D341Med (cell line): ENCODE measurements around the gene NEK7.
"Not testable (repeated sequence)": the region's sequence is repeated elsewhere in the genome, so short reads cannot be mapped to it uniquely, and the experiment has no call there.

ENCODE experiments used
- DNase-seq: peaks from one replicate; pipeline ENCODE4 v3.0.0; 2012; ENCODE audit warnings: low spot score

NEK7 gene

GRCh38 chr1:198205016-198205684 lies 48.4 kb downstream of the NEK7 start:
- DNase-seq: no peak

DNA sequence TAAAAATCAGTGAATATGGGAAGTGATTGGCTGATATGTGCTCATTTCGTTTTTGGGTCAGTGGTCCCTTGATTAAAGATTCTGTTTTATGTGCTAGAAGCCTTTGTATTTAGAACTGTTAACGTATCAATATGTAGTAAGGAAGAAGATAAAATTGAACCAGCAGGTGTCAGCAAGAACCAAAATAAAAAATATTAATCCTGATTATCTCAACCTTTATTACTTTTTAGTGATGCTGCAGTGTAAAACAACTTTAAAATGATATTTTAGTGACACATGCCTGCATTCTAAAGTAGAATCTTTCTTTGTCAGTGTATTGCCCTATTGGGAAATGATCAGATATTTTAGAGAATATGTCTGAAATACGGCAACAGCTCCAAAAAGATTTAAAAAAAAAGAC lies 49.5 kb downstream of the NEK7 start:
- no peak for DNase-seq

DNA sequence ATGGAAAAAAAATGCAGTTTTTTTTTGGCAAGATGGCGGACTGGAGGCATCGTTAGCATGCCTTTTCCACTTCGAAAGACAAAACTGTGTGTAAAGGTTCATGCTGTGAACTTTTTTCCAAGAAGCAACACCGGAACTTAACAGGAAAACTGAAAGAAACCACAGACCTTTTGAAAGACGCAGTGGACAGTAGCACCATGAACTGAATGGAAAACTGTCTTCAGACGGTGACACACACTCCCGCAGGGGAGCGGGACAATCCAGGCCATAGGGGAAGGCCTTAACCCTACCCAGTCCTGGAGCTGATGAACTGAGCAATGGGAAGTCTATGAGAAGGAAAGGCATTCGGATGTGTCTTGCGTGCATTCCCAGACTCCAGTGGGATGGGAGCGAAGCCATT lies 54.9 kb downstream of the NEK7 start:
- DNase-seq: no peak

- no peak for DNase-seq
Observed at GRCh38 chr1:198212126-198212525, 55.3 kb downstream of the NEK7 start.

DNA sequence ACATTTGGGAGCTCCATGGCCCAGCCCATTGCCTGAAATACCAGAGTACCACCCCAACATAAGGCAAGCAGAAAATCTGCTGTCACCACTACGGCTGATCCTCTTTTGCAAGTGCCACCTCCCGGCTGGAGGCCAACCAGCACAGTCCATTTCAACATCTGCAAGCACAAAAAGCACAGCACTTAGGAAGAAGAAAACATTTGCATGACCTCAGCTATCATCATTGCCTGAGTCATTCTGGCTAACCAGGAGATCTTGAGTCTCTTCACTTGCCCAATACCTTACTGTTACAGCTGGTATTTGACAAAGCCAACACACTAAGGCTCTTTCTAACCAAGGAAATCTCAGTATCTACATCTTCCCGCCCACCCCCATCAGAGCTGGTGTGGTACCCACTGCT lies 55.9 kb downstream of the NEK7 start:
- DNase-seq: no peak

DNA sequence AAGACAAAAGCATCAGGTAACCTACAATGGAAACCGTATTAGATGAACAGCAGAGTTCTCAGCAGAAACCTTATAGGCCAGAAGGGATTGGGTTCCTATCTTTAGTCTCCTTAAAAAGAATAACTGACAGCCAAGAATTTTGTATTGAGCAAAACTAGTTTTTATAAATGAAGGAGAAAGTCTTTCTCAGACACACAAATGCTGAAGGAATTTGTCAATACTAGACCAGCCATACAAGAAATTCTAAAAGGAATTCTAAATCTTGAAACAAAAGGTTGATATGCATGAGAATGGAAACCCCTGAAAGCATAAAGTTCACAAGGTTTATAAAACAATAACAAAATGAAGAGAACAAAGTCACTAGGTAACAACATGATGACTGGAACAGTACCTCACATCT lies 58.1 kb downstream of the NEK7 start:
- no peak for DNase-seq

DNA sequence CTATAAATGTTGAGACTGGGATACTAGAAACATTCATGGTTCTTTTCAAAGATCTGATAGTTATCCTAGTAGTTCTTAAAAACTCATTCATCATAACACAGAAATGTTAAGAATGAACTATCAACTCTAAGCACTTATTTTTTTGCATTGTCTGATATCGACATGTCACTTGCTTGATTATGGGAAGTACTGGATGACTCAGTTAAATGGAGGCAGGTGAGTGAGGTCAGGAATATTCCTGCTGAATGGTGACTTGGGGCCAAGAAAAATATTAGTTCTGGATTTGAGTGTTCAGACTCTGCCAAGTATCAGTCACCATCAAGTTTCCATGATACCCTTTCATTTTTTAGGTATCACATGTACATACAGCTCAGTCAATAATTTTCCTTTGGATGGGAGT lies 63.6 kb downstream of the NEK7 start:
- no peak for DNase-seq

DNA sequence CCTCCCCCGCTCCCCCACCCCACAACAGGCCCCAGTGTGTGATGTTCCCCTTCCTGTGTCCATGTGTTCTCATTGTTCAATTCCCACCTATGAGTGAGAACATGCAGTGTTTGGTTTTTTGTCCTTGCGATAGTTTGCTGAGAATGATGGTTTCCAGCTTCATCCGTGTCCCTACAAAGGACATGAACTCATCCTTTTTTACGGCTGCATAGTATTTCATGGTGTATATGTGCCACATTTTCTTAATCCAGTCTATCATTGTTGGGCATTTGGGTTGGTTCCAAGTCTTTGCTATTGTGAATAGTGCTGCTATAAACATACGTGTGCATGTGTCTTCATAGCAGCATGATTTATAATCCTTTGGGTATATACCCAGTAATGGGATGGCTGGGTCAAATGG lies 70.2 kb downstream of the NEK7 start:
- not testable (repeated sequence) for DNase-seq

DNA sequence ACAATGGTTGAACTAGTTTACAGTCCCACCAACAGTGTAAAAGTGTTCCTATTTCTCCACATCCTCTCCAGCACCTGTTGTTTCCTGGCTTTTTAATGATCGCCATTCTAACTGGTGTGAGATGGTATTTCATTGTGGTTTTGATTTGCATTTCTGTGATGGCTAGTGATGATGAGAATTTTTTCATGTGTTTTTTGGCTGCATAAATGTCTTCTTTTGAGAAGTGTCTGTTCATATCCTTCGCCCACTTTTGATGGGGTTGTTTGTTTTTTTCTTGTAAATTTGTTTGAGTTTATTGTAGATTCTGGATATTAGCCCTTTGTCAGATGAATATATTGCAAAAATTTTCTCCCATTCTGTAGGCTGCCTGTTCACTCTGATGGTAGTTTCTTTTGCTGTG lies 70.7 kb downstream of the NEK7 start:
- DNase-seq: not testable (repeated sequence)

GRCh38 chr1:198228925-198229324 lies 72.1 kb downstream of the NEK7 start:
- no peak for DNase-seq

DNA sequence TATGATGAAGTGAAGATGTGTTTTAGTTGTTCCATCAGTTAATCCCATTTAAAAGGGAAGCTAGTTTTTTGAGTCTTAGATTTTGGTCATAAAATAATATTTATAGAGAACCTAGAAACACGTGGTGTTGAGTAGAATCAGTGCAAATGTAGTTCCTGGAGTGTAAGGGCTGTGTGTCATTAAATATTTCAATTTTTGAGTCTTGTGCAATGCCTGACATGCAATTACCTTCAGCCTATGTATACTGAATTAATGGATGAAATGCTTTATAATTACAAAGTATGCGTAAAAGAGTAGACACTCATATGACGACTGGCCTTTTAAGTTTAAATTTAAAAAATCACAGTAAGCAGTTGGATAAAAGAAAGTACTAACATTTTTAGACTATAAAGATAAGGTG lies 75.0 kb downstream of the NEK7 start:
- no peak for DNase-seq

GRCh38 chr1:198232378-198232777 lies 75.6 kb downstream of the NEK7 start:
- no peak for DNase-seq

GRCh38 chr1:198232940-198233675 lies 76.3 kb downstream of the NEK7 start:
- DNase-seq: no peak

- DNase-seq: peak; percentile 41
Observed at GRCh38 chr1:198234520-198235251, 77.9 kb downstream of the NEK7 start.

DNA sequence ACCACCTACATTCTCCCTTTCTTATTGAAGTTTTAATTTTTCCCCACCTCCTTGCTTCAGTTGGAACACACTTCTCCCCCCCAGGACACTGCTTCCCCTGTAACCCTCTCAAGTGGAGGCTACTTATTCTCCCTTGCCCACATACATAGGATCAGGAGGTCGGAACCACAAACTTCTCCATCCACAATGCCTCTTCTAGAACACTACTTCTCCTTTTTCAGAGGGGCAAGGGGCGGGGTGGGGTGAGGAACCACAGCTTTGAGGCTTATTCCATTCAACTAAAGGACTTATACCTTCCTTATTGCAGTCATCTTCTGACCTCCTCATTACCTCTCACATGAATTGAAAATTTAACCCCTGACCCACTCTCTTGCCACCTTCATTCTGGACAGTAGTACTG lies 81.3 kb downstream of the NEK7 start:
- no peak for DNase-seq

GRCh38 chr1:198241553-198241952 lies 84.8 kb downstream of the NEK7 start:
- no peak for DNase-seq

GRCh38 chr1:198244772-198245171 lies 88.0 kb downstream of the NEK7 start:
- no peak for DNase-seq

DNA sequence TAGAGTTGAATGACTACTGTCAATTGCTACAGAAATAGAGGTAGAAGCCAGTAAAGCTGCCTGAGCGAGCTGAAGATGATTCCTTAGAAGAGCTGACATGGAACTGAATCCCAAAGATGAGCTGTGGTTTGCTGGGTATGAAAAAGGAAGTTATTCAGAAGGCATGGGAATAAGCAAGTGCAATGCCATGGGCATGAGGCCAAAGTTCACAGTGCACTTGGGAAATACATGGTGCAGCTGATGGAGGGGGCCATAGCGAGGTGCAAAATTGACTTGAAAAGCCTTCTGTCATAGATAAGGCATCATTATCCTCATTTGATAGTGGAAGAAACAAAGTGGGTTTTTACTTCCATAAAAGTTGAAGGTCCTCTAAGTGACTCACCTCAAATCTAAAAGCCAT lies 88.6 kb downstream of the NEK7 start:
- no peak for DNase-seq

GRCh38 chr1:198246337-198246736 lies 89.5 kb downstream of the NEK7 start:
- no peak for DNase-seq

DNA sequence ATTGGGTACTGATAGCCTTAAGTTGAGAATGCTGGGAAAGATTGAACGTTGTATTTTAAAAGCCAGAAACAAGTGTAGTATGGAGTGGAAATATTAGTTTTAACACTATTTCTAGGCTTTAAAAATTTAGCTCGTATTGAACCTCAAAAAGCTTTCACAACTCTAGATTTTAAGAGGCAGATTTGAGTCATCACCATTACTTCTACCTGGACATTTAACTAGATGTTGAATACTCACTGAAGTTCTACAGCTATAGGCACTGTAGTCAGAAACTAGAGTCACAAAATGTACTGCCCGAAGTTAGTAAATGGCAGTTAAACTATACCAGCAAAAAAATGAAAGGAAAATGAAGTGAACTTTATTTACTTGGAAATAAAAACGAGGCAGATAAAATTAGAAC lies 96.5 kb downstream of the NEK7 start:
- DNase-seq: no peak

GRCh38 chr1:198253668-198254067 lies 96.9 kb downstream of the NEK7 start:
- DNase-seq: no peak

- no peak for DNase-seq
Observed at GRCh38 chr1:198254521-198254920, 97.7 kb downstream of the NEK7 start.

- DNase-seq: no peak
Observed at GRCh38 chr1:198254948-198255347, 98.2 kb downstream of the NEK7 start.
